Islet of Langerhans (tissue), 1 donor: ENCODE results near the gene DLG1.
A peak's percentile ranks its signal among the peaks of the same experiment; 100 is the strongest.
"Not testable (repeated sequence)": the region's sequence is repeated elsewhere in the genome, so short reads cannot be mapped to it uniquely, and the experiment has no call there.

Source experiments
- FAIRE-seq: peaks from one replicate; lab custom pipeline; 2011; peaks lifted over from hg19 to GRCh38; lab: Jason Lieb, UNC

DLG1 gene

DNA sequence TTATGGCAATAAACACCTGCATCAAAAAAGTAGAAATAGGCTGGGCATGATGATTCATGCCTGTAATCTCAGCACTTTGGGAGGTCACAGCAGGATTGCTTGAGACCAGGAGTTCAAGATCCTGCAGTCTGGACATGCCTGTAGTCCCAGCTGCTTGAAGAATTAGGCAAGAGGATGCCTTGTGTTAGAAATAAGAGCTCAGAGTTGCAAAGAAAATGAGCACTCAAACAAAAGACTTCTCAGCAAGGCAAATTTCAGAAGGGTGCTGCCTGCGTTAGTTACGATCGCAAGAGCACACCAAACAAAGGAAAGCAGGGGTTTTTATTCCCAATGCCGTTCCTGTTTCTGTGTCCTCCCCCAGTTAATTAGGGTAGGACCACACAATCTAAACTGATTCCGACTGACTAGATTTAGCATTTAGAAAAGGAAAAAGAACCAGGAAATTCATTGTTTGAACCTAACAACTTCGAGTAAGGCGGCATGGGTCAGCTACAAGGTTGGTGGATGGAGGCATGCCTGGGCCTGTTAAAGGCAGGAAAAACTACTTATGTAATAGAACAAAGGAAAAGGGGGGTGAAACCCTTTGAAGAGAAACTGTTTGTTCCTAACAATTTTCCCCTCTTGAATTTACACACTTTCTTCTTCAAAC lies 55.5 kb downstream of the DLG1 start:
- FAIRE-seq, result no peak

DNA sequence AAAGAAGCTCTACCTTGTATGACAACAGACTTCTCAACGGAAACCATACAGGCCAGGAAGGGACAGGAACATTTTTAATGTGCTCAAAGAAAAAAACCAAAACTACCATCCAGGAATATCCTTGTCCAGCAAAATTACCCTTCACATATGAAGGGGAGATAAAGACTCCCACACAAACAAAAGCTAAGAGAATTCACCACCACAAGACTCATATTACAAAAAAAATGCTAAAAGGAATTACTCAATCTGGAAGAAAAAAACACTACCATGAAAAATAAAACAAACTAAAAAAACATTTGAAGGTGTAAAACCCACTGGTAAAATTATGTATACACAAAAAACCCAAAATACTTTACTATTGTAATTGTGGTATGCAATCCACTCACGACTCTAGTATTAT lies 57.2 kb downstream of the DLG1 start:
- FAIRE-seq, result no peak

DNA sequence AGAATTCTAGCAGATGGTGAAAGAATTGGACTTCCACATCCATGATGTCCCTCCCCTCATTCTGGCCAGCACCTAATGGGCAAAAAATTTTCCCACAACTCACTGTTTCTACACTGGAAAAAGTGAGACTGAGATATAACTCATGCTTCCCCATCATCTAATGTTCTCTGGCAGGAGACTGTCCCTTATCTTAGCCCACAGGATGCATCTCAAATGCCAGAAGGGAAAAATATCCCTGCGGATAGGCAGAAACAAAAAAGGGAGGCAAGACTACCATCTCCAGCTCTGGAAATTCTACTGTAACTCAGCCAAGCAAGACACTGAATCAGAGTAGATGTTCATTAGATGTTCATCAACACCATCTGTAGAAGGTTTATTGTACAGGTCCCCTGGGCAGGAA lies 58.6 kb downstream of the DLG1 start:
- FAIRE-seq, result no peak

DNA sequence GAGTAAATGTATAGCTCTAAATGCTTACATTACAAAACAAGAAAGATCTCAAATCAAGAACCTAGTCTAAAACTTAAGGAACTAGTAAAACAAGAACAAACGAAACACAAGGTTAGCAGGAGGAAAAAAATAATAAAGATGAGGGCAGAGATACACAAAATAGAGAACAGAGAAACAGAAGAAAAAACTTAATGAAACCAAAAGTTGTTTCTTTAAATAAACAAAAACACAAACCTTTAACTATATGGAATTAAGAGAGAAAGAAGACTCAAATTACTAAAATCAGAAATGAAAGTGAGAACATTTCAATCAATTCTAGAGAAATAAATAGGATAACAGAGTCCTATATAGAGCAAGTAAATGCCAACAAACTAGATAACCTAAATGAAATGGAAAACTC lies 59.6 kb downstream of the DLG1 start:
- FAIRE-seq, result no peak

DNA sequence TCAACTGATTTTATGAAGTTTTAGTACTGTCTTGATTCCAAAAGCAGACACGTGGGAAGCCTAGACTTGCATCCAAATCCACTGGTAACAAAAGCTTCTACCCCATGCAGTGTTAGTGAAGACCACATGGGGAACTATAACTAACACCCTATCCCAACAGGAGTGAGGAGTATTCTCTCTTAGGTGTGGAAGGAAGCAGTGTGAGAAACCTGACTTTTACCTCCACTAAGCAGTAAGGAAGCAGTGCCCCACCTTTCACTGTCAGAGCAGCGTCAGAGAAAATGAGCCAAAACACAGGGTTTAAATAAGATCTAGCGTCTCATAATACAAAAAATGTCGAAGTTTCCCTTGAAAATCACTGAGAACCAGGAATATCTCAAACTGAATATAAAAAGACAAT lies 60.5 kb downstream of the DLG1 start:
- no peak for FAIRE-seq

DNA sequence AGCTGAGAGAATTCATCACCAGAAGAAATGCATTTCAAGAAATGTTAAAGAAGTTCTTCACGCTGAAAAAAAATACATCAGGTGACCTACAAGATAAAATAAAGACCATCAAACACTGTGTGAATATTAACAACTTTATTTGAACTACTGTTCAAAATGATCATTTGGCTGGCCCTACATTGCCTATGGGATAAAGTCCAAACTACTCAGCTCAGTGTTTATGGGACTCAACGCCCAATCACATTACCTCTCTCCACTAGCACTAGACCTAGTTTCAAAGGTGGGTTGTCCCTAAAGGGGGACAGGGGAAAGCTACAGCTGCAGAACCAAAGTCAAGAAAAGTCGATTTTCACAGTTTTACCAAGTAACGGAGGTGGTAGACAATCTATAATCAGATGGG lies 62.0 kb downstream of the DLG1 start:
- FAIRE-seq, result no peak

DNA sequence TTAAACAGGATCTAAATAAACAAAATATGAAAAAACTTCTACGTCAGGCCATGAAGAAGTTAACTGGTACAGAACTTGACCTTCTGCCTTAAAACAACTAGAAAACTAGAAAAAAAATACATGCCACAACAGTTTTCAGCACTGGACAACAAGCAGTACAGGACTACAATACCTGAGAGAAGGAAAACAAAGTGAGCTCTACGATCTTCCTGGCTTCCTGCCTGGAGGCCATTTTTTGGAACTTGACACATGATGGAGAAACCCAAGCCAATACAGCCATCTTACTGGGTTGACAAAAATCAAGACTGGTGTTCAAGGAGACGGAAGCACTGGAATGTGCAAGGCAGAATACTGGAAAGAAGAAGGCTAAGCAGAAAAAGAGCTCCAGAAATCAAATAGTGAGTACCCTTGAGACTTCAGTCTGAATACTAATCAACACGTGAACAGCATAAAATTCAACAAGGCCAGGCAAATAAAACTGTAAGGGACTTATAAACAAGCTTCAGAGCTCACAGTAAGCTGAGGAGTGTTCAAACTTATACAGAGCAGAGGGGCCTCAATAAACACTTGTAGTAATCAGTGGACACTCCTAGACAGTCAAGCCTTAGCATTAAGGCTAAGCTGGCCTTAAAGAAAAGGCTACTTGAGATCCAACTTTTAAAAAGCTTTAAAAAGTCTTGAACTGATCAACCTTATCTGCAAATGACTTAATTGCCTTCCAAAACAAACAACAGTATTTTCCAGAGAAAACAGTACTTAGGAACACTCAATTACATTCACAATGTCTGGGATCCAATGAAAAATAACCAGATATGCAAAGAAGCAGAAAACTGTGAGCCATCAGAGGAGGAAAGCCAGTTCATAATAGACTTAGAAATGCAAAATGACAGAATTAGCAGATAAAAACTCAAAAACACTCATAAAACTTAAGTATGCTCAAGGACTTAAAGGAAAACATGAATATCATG lies 63.2 kb downstream of the DLG1 start:
- peak; percentile 47 for FAIRE-seq

DNA sequence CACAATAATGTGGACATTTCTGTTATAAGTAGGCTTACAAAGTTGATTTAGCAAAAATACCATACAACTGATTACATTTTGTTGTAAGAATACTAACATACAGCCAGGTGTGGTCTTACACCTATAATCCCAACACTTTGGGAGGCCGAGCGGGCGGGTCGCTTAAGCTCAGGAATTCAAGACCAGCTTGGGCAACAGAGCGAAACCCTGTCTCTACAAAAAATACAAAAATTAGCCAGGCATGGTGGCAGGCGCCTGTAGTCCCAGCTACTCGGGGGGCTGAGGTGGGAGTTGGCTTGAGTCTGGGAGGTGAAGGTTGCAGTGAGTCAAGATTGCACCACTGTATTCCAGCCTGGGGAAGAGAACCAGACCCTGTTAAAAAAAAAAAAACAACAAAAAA lies 67.1 kb downstream of the DLG1 start:
- FAIRE-seq, result no peak

DNA sequence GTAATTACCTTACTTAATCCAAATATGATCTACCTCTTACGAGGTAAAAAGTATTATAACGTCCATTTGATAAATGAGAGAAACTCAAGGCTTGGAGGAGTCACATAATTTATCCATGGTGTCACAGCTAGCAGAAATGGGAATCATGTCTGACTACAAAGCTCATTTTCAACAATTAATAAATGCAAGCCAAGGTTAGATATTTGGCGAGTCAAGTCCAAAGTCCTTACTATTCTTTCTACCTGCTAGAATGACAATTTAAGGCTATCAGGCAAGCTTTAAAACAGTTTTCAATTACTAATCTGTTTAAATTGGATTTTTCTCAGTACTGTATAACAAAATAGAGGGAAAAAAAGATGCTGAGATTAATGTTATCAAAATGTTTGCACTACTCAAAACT lies 68.6 kb downstream of the DLG1 start:
- FAIRE-seq, result peak; percentile 36

DNA sequence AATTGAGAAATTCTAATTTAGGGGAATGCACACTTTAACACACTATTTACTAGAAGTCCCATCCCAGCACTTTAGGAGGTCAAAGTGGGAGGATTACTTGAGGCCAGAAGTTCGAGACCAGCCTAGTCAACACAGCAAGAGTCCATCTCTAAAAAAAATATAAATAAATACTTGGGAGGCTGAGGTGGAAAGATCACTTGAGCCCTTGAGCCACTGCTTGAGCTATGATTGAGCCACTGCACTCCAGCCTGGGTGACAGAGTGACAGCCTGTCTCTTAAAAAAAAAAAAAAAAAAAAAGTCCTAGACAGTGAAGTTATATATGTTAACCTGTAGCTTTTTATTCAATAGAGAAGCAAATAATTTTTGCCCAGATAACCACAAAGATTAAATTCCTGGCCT lies 69.2 kb downstream of the DLG1 start:
- FAIRE-seq, result no peak

DNA sequence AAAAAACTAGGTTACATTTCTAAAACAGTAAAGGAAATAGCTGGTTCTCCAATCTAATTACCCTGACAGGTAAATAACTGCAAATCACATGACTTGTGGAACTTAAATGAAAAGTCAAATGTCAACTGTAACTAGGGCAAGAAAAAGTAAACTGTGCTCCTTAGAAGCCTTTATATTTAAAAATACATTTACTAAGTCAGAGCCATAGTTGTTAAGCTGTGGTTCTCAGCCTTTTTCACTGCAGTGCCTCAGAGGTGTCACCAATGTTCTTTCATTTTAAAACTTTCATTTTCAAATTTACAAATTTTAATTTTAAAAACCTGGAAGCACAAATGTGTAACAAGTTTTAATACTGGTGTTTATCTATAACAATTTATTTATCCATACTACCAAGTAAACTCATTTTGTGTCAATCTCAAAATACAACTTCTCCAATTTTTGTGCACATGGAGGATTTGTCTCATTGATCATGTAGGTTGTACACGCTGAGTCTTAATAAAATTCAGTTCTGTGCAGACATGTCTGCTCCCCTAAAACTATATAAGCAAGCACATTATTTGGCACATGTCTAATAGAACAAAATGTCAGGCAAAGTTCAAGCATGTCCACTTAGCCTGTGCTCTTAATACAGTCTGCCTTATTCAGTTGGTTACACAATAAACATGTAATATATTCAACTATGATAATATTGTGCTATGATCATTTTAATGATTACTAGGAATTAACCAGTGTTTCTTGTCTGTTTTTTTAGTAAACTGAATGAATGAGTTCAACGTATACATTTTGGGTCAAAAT lies 70.4 kb downstream of the DLG1 start:
- peak; percentile 79 for FAIRE-seq

DNA sequence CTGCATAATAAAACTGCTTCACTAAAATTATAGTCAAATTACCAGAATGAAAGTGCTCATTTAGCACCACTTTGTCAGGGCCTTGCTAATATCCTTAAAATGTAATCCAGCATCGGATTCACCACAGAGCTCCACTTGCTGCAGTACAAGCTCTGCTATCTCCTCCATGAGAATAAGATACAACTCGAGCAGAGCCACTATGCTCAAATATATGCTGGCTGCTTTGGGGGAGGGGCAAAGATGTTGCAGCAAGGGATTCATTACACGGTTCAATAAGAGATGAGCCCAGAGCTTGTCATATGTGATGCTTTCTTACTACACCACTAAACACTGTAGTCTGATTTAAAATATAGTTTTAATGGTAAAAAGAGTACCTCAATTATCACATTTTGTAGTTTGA lies 72.2 kb downstream of the DLG1 start:
- no peak for FAIRE-seq

DNA sequence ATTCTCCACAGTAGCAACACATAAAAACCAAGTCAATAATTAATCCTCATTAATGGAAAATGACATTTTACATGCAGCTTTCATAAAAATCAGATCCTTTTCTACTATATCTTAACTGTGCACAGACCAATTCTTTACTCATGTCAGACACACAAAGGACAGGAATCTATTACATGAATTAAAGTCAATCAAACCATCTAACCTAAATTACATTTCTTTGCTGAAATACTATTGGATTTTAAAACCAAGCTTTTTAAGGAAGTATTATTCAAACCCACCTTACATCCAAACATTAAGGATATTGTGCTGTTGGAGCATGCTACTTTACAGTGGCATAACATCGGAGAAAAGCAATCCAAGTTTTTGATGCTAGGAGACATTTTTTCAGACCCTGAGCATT lies 72.8 kb downstream of the DLG1 start:
- no peak for FAIRE-seq

DNA sequence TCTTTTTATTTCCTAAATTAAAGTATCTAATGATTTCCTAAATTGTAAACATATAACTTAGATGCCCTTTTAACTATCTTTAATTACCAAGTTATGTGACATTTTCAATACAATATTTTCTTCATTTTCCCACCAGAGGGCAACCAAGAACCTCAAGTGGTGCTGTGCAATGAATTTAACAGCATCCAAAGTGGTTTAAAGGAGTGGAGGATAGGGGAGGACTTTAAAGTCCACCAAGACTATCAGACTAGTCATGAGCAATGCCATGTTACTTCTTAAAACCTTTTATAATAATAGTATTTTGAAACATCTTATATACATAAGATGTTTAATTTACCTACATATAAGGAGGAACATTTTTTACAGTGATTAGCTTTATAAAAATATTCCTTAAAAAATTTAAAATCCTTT lies 74.4 kb downstream of the DLG1 start:
- peak; percentile 94 for FAIRE-seq

DNA sequence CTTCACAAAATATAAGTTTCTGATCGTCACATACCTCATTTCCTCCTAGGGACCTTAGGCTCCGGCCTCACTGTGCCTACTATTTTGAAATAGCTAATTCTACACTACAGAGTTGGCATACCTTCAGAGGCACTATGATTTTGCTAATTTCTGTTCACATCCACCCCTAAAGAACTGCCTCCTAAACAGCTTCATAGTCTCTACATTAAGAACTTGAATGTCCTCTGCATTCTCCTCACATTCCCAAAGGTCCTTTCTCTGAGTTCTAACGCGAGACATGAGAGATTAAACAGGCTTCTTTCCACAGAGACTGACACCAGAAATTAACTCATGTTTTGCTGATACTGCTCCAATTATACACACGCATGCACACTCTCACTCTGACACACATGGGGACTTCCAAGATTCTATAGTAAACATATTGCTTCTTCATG lies 75.5 kb downstream of the DLG1 start:
- no peak for FAIRE-seq

DNA sequence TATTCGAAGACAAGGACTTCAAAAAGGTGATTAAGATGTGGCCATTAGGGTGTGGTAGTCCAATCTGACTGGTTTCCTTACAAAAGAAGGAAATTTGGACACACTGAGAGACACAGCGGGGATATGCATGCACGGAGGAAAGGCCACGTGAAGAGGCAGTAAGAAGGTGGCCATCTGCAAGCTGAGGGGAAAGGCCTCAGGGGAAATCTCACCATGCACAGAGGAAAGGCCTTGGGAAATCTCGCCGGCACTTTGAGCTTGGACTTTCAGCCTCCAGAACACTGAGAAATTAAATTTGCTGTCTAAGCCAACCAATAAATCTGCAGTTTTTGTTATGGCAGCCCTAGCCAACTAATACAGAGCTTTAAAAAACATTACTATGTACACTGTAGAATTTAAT lies 78.8 kb downstream of the DLG1 start:
- no peak for FAIRE-seq

DNA sequence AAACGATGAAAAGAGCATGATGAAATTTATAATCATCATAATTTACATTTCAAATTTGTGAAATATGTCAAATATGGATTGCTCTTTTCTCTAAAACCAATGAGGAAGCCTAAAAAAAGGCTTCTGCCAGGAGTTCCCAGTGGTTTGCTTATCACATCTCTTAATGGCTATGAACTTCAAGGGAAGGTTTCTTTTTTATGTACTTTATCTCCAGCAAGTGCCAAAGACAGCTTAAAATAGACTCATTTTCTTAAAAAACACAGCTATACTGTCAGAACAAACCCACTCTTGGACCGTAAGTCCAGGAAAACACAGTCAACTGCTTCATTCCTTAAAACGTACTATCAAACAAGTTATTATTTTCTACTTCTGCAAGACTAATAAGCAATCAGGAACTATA lies 80.2 kb downstream of the DLG1 start:
- no peak for FAIRE-seq

DNA sequence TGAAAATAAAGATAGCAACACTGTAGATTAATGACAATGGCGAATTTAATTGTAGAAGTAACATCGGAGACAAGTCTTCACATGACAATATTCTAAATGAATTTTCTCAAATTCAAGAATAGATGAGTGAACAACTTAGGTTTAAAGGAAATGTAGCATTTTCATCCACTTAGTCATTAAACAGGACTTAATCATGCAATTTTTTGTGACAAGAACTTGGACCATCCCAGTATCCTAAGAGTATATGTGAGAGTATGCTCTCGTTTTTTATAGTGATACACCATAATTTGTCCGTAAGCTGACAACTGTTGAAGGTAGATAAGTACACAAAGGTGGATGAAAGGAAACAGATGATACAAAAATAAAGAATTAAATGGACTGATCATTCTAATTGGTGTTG lies 81.5 kb downstream of the DLG1 start:
- no peak for FAIRE-seq

DNA sequence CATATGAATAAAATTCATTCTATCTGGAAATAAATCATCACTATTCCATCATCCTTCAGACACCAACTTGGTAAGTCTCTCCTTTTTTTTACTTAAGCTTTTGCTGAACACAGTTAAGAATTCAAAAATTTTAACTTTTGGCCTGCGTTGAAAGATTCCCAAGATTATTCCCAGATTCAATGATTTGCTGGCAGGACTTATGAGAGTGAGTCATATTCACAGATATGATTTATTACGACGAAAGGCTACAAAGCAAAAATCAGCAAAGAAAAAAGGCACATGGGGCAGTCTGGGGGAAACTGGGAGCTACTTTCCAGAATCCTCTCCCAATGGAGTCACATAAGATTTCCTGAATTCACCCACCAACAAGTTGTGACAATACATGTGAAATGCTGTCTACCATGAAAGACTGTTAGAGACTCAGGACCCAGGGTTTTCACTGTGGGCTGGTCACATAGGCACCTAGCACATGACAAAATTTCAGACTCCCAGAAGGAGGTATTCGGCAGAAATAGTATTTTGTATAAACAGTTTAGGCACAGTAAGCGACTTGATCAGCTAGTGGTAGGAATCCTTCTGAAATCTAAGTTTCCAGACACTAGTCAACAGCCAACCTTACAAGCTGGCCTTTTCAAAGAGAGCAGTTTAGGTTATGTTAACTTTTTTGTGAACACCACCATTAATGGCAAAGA lies 82.1 kb downstream of the DLG1 start:
- peak; percentile 38 for FAIRE-seq

DNA sequence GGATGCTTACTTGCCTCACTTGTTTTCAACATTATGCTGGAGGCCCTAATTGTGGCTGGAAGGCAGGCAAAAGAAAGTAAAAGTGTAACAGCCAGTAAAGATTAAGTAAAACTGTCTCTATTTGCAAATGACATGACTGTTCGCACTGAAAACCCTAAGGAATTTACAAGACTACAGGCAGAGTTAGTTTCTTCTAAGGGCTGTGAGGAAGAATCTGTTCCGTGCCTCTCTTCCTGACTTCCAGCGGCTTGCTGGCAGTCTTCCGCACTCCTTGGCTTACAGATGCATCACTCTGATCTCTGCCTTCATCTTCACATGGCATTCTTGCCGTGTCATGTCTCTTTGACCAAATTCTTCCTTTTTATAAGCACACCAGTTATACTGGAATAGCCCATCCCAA lies 86.1 kb downstream of the DLG1 start:
- FAIRE-seq, result no peak

DNA sequence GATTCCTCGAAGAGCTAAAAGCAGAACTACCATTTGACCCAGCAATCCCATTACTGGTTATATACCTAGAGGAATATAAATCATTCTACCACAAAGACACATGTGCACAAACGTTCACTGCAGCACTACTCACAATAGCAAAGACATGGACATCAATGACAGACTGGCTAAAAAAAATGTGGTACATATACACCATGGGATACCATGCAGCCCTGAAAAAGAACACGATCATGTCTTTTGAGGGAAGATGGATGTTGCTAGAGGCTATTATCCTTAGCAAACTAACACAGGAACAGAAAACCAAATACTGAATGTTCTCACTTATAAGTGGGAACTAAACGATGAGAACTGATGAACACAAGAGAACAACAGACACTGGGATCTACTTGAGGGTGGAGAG lies 86.7 kb downstream of the DLG1 start:
- FAIRE-seq, result not testable (repeated sequence)
